Spleen (tissue), 7 donors: Measurements from ENCODE around the gene TSPYL6.

Source experiments
- POLR2A ChIP-seq, 3 donors: fragments of 450-650 bp; IDR thresholded peaks; one replicate each; pipeline ENCODE4 v1.5.1; 2017; ENCODE audit warnings: antibody characterized with exemption in 3 of 3, mild to moderate bottlenecking in 1 of 3
- POLR2AphosphoS5 ChIP-seq, 3 donors: sonication (generic); formaldehyde crosslinking; IDR thresholded peaks; one replicate each; pipeline ENCODE4 v1.5.1; 2017; ENCODE audit warnings: antibody characterized with exemption in 3 of 3
- TF ChIP-seq, protein P1 (sequence below), 11 experiments: fragments of 200-600 bp in 7 of 11; fragments of 450-650 bp in 4 of 11; sonication (generic) in 4 of 11; IDR thresholded peaks in 8 of 11; conservative IDR thresholded peaks in 3 of 11; 1 replicate in 7 of 11; 2 replicates in 4 of 11; pipeline versions ENCODE4 v1.4.0 to v1.8.0; 2016 to 2021; ENCODE audit warnings: antibody characterized with exemption in 11 of 11, inconsistent platforms in 4 of 11, mild to moderate bottlenecking in 1 of 11
- donor health status: DM: no; HTN: no; CAD: no; lungs with moderate emphysema.
- donor health status: DM: no; HTN: no; CAD: no.
- donor health status: DM: no; HTN: no; CAD: no.

DNA sequence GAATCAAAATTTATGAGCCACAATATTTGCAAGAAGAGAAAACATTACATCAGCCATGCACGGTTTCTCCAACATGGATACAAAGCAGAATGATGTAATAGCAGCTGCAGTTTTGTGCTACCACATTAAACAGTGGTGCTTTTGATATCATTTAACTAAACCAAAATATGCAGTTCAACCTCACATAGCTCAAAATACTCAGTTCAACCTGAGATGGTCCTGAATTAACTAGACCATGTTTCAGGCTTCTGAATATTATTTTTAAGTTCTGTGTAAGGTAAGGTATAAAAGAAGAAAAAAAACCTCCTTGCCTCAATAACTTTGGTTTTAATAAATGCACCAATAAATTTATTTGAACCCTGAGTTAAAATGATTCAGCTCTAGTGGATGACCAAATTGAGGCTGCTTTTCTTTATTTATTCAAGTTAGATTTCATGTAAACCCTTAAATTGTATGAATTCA, 18.8 kb upstream of the TSPYL6 start:
- TF ChIP-seq, protein P1, sequence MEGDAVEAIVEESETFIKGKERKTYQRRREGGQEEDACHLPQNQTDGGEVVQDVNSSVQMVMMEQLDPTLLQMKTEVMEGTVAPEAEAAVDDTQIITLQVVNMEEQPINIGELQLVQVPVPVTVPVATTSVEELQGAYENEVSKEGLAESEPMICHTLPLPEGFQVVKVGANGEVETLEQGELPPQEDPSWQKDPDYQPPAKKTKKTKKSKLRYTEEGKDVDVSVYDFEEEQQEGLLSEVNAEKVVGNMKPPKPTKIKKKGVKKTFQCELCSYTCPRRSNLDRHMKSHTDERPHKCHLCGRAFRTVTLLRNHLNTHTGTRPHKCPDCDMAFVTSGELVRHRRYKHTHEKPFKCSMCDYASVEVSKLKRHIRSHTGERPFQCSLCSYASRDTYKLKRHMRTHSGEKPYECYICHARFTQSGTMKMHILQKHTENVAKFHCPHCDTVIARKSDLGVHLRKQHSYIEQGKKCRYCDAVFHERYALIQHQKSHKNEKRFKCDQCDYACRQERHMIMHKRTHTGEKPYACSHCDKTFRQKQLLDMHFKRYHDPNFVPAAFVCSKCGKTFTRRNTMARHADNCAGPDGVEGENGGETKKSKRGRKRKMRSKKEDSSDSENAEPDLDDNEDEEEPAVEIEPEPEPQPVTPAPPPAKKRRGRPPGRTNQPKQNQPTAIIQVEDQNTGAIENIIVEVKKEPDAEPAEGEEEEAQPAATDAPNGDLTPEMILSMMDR (IDR thresholded peaks at IDR 0.05 in 8 of 11, conservative IDR thresholded peaks at IDR 0.05 in 3 of 11) = no peak
- TF ChIP-seq POLR2A (IDR thresholded peaks at IDR 0.05) (no peak), POLR2AphosphoS5 (IDR thresholded peaks at IDR 0.05) (no peak)
